Measurements from ENCODE around the gene MLC1.
"Not testable (repeated sequence)": the region's sequence is repeated elsewhere in the genome, so short reads cannot be mapped to it uniquely, and the experiment has no call there.

Gene MLC1

DNA sequence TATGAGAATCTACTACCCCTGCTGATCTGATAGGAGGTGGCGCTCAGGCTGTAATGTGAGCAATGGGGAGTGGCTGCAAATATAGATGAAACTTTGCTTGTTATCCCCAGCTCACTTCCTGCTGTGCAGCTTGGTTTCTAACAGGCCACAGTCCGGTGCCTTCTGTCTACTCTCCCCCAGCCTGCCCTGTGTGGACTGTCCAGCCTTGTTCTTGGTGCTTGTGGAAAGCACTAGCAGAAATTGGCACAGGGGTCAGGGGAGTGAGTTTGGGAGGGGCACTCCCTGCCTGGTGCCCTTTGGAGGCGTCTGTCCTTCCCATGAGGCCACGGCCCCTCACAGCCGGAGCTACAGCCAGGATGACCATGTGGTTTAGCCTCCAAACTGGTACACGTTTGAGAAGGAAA, 18.9 kb upstream of the MLC1 start:
- DNase-seq (ENCODE audit: low read depth in 1 of 2, low spot score in 1 of 2) = no peak

DNA sequence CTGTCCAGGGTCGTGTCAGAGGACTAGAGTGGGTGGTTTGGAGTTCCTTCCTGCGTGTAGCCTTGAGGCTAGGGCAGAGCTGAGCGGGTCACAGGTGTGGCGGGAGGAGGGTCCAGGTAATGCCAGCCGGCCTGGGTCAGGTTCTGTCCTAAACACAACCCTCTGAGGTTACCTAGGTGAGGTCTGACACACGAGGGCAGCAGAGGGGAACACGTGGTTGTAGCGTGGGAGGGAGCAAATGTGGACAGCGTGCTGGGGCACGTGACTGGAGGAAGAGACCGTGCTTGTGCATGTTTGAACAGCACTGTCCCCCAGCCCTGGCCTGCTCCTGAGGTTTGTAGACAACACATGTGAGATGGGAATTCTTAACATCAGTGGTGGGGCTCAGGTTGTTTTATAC, 17.7 kb upstream of the MLC1 start:
- DNase-seq (ENCODE audit: low read depth in 1 of 2, low spot score in 1 of 2) = no peak

DNA sequence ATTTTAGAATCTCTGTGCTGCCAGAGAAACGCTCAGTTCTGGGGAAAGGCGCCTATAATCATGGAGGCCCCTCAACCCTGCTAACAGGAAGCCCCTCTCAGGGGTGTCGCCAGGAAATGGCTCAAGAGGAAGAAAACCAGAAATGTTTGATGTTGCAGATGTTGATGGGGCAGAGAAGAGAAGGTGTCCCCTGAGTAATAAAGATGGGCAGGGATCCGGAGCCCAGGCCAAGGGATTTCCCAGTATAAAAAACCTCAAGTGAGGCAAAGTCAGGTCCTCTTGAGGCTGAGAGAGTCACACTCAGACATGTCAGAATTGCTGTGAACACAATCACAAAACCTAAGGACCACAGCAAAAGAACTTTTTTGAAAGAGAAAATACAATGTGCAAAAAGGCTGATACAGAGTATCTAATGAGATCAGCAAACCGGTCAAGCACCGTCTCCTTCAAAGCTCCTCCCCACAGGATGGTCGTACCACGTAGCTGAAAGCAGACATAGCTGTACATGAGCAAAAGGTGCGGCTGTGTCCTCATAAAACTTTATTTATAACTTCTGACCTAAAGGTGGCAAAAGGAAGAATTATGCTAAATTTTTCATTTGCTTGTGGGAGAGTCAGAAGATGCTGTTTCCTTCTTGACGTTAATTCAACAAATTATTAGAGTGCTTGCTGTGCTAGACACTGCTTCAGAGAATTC, 16.8 kb upstream of the MLC1 start:
- no peak for DNase-seq (ENCODE audit: low read depth in 1 of 2, low spot score in 1 of 2)

DNA sequence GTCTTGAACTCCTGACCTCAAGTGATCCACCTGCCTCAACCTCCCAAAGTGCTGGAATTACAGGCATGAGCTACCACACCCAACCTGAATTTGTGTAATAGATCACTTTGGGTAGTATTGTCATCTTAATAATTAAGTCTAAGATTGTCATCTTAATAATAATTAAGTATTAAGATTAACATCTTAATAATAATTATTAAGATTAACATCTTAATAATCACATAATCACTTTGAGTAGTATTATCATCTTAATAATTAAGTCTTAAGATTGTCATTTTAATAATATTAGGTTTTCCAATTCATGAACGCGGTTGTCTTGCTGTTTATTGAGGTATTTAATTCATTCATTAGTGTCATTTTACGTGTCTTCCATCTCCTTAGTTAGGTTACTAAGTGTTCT, 12.8 kb upstream of the MLC1 start:
- DNase-seq (ENCODE audit: low read depth in 1 of 2, low spot score in 1 of 2) = no peak

DNA sequence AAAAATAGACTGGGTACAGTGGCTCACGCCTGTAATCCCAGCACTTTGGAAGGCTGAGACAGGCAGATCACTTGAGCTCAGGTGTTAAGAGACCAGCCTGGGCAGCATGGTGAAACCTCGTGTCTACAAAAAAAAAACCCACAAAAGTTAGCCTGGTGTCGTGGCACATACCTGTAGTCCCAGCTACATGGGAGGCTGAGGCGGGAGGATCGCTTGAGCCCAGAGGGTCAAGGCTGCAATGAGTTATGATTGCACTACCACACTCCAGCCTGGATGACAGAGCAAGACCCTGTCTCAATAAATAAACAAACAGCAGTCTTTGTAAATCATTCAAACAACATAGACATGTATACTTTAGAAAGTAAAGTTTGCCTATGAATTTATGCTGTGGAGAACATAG, 7.1 kb upstream of the MLC1 start:
- no peak for DNase-seq (ENCODE audit: low read depth in 1 of 2, low spot score in 1 of 2)

DNA sequence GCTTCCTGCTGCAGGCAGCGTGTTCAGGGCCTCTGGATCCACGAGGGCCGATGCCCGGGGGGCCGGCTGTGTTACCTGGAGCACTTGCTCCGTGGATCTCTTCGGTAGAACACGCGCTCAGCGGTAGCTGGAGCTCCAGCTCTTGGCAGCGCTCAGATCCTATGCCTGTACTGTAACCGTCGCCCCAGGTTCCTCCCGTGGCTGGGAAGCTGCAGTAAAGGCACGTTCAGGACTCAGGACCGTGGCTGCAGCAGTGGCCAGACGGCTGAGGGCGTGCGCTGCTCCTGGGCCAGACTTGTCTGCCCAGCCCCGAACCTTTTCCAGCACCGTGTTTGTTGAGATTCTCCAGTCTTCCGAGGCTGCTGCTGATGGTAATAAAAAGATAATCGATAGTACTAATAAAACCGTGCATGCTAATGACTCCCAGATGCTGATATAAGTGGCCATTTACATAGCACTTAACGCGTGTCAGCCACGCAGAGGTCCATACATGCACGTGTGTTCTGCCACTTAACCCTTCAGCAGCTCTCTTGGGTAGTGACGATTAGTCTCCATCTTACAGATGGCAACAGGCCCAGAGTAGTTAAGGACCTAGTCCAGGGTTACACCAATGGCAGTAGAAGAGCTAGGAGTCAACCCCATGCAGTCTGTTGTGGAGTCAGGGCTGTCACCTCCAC, 6.0 kb upstream of the MLC1 start:
- no peak for DNase-seq (ENCODE audit: low read depth in 1 of 2, low spot score in 1 of 2)

DNA sequence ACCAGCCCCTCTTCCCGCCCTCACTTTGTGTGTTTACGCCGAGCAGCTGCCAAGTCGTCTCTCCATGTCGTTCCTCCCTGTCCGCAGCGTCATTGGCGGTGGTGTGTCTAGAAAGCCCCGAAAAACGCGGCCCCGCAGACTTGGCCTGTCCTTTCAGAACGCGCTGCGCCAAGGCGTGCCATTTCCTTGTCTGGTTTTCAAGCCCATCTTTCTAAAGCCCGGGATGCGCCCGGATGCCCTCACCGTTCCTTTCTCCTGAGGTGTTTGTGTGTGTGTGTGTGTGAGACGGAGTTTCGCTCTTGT, 5.1 kb upstream of the MLC1 start:
- DNase-seq (ENCODE audit: low read depth in 1 of 2, low spot score in 1 of 2) = no peak

DNA sequence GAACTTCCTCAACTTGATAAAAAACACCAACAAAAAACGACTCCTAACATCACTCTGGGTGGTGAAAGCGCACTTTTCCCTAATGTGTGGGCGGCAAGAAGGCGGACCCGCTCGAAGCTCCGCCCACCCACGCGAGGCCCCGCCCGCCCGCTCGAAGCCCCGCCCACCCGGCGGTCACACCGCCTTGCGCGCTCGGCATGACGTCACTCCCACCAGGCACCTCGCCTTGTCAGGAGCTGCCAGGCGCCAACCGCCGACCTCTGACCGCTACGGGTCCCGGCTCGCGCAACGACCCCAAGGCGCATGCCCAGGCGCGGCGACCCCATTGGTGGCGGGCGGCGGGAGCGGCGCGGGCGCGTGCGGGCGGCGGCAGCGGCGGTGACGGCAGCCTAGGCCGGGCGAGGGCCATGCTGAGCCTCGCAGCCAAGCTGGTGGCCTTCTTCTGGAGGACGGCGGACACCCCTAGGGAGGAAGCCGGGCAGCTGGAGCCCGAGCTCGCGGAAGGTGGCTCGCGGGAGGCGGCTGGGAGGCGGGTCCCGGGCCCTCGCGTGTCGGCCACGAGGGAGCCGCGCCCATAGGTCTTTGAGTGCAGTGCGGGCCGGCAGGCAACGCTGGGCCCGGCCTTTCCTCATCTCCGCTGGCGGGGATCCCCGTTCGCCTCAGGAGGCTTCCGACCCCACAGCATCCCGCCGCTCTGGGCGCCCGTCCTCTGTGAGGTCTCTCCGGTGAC, 4.6 kb upstream of the MLC1 start, which contains the start of gene MOV10L1:
MOV10L1 (plus strand) TSS at position 325 of the 730 bp plus-strand sequence; CDS start at position 408, 83 bp downstream.
- DNase-seq (ENCODE audit: low read depth in 1 of 2, low spot score in 1 of 2) = no peak

DNA sequence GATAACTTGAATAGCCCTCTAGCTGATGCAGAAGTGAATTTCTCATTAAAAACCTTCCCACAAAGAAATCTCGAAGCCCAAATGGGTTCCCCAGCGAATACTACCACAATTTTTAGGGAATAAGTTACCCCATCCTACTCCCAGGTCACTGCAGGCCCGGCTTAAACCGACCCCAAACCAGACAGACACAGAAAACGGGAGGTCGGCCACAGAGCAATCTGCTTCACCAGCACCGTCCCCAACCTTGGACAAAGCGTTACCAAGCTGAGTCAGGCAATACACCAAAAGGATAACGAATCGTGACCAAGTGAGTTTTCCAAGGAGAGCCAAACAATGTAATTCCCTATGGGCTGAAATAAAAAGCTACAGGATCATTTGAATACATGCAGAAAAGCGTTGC, 4.0 kb upstream of the MLC1 start:
- no peak for DNase-seq (ENCODE audit: low read depth in 1 of 2, low spot score in 1 of 2)

DNA sequence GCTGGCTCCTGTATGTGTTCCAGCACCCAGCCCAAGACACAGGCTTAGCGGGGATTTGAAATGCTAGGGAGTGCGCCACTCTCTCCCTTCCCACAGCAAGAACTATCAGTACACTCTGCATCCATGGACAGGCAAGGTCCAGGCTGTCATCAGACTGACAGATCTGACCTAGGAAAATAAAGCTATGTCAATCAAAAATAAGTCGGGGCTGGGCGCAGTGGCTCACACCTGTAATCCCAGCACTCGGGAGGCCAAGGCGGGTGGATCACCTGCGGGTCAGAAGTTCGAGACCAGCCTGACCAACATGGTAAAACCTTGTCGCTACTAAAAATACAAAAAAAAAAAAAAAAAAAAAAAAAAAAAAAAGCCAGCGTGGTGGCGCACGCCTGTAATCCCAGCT, 2.9 kb upstream of the MLC1 start:
- no peak for DNase-seq (ENCODE audit: low read depth in 1 of 2, low spot score in 1 of 2)

DNA sequence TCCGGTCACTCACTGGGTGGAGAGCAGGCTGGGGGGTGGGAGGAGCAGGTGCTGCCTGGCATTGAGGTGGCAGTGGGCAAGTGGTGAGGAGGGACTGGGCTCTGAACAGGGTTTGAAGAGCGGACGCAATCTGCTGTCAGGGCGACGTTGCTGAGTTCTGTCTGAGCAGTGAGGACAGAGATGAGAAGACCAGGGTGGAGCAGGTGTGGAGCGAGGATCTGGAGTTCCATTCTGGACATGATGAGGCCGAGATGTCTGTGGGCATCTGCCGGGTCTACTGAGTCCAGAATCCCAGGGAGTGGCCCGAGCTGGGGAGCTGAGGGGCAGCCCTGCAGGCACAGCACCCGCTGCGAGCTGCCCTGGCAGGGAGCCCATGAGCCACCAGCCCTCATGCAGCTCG, 2.4 kb upstream of the MLC1 start:
- DNase-seq (ENCODE audit: low read depth in 1 of 2, low spot score in 1 of 2) = no peak

DNA sequence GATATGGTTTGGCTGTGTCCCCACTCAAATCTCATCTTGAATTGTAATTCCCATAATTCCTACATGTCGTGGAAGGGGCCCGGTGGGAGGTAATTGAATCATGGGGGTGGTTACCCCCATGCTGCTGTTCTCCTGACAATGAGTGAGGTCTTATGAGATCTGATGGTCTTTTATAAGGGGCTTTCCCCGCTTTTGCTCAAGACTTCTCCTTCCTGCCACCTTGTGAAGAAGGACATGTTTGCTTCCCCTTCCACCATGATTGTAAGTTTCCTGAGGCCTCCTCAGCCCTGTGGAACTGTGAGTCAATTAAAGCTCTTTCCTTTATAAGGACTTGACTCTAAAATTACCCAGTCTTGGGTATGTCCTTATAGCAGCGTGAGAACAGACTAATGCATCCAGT, 1.7 kb upstream of the MLC1 start:
- DNase-seq (ENCODE audit: low read depth in 1 of 2, low spot score in 1 of 2) = not testable (repeated sequence)

DNA sequence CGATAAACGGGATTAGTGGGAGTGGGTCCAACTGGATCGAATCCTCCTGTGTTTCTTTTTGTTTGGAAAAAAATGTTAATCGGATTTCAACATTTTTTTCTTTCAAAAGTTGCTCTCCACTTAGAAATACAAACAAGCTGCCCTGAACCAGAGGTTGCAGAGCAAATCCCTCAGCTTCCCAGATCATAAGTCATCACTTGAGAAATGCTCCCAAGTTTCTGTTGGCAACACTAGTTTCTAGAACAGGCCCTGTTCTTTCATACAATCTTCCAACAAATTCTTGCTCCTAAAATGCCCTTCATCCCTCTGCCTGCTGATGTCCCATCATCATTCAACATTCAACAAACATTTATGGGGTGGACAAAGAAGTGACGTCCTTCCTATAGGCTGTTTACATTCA, 1.3 kb upstream of the MLC1 start:
- no peak for DNase-seq (ENCODE audit: low read depth in 1 of 2, low spot score in 1 of 2)

DNA sequence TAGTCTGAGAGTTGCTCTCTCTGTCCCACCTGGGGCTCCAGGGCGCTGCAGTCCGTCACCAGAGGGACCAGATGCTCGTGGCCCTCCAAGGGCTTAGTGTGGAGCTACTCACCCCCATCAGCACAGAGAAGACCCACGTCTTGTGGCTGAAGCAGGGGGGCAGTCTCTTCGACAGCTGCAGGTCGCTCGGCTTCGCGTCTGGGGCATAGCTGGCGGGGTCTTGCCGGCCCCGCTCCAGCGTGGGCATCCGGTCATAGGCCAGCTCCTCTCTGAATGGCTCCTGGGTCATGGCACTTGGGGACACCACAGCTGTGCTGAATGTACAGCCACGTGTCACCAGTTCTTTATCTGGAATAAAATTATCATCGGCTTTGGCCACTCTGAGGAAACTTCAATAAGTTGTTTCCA, 608 bp downstream of the MLC1 start:
- no peak for DNase-seq (ENCODE audit: low read depth in 1 of 2, low spot score in 1 of 2)

DNA sequence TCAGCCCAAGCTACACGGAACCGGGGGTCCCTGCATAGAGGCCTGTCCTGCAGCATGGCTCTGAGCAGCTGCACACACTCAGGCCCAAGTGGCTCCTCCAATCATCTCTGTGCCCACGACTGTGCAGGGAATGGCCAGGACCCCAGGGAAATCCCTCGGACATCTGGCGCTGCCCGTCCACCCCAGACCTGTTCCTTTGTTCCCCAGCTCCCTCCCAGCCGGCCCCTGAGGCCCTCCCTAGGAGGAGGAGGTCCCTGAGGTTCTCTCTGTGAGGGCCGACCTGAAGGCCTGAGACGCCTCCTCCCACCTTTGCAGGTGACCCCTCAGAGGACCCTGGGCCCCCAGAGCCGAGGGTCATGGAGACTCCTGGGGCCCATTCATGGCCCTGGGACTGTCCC, 1.1 kb downstream of the MLC1 start:
- no peak for DNase-seq (ENCODE audit: low read depth in 1 of 2, low spot score in 1 of 2)

DNA sequence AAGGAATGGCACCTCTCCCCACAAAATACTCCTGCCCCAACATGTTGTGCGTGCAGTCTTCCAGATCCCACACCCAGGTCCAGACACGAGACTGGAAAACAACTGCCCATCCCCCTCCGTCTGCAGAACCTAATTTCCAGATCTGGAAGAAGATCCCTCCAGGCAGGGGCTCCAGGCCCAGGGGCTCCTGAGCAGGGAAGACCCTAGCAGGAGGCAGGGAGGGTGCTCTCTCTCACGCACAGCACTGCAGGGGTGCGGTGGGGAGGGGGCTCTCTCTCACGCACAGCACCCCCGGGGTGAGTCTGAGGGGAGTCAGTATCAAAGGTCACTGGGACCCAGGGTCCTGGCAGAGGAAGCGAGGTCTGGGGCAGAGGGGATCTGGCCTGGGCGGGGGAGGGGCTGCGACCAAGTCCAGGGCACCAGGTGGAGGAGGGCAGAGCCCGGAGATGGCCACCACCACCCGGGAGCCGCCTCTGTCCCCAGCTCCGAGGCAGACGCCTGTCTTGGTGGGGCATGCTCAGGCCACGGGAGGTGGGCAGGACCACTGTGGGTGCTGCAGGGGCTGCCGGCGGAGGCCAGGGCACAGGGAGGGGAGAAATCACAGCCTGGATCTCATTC, 1.7 kb downstream of the MLC1 start:
- no peak for DNase-seq (ENCODE audit: low read depth in 1 of 2, low spot score in 1 of 2)

DNA sequence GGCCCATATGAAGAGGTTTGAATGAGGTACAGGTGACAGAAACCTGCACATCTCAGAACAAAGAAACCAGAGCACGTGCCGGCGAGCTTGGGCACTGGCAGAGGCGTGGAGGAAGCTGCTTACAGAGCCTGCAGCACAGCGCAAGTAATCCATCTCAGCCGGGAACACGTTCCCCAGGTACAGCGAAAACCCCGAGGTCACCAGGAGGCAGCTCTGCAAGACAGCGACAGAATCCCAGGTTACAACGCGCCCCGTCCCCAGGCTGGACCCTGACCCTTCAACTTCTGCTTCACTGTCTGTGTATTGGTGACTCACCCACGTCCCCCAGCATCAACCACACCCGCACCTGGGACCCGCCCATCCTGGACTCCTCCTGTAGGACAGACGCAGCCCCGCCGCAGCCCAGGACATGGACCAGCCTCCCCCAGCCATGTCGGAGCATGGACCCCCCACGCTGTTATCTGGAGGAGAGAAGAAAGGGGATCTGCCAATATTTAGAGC, 2.2 kb downstream of the MLC1 start:
- no peak for DNase-seq (ENCODE audit: low read depth in 1 of 2, low spot score in 1 of 2)

DNA sequence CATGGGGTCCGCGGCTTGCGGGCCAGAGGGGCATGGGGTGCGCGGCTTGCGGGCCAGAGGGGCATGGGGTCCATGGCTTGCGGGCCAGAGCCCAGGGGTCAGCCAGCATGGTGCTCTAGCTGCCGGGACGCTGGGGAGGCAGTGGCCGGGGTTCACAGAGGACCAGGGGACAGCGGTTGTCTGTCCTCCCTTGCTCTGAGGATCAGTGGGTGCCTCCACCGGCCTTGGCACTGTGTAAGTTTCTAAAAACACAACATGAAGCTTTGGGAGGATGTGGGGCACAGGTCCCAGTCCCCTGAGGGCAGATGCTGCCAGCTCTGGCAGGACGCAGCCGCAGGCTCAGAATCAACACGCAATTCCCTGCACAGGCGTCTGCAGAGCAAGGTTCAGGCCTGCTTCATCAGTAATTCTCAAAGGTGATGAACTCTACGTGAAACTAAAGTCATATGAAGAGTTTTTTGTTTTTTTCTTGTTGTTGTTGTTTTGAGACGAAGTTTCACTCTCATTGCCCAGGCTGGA, 3.0 kb downstream of the MLC1 start:
- no peak for DNase-seq (ENCODE audit: low read depth in 1 of 2, low spot score in 1 of 2)

DNA sequence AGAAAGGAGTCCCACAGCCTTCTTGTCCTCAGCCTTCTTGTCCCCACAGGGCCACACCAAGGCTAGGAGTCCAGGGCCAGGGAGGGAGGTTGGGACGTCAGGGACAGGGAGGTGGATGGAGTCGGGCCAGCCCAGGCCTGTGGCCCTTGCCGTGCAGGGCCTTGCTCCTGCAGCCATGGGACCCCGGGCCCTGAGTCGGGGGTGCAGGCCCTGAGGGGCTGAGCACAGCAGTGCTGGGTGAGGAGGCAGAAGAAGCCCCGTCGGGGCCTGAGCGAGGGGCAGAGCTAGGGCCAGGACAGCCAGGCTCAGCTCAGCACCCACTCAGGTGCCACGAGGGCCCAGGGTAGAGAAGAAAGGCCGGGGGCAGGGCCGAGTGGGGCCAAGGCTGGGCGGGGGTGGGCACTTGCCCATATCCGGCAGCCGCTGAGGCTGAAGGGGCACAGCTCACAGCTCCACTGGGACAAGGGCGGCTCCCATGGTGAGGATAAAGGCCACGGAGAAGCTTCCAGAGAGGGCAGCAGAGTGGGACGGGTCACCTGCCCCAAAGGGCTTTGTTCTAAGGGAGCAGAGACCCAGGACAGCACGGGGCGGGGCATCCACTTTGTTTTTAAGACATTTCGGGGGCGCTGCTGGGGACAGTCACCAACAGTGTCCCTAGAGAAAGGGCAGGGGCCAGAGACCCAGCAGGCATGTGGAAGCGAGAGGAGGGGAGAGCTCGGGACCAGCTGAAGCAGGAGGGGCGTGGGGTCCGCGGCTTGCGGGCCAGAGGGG, 3.6 kb downstream of the MLC1 start:
- DNase-seq (ENCODE audit: low read depth in 1 of 2, low spot score in 1 of 2) = no peak

DNA sequence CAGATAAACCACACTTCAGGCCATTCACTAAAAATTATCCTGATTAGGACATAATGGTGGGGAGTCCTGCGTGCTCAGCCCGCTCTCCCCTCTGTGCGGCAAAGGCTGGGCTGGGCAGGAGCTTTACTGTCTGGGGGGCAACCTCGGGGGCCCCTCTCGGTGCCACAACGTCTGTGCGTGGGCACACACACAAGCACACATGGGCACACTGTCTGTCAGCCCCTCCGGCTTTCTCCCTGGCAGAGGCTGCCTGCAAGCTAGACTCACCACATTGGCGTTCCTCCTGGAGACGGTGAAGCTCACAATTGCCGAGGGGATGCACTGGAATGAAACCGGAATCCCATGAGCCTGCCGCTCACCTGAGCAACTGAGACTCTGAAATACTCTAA, 5.2 kb downstream of the MLC1 start:
- no peak for DNase-seq (ENCODE audit: low read depth in 1 of 2, low spot score in 1 of 2)

DNA sequence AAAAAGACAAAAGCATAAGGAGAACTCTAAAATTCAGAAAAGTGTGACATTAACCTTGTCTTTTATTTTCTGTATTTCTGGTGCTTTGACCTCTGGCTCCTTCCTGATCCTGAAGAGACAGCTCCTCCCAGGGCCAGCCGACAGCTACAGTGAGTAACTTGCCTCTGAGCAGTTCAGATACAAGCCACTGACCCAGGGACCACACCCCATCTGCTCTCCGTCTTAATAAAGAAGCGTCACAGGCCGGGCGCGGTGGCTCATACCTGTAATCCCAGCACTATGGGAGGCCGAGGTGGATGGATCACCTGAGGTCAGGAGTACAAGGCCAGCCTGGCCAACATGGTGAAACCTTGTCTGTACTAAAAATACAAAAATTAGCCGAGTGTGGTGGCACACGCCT, 6.5 kb downstream of the MLC1 start:
- DNase-seq (ENCODE audit: low read depth in 1 of 2, low spot score in 1 of 2) = no peak

All from activated CD4-positive, alpha-beta T cell treated with anti-CD3 and anti-CD28 coated beads, Interleukin-2, amount 50 U/mL, for 24 hours (primary cell).